ENCODE data around the gene BOD1L1.

The BOD1L1 gene

GRCh38 chr4:13627606-13628311, at the start of gene BOD1L1:
Gene BOD1L1, minus strand, starts transcription at chr4:13627725. Its CDS starts 138 bp downstream, at chr4:13627587.
- FAIRE-seq: peak; percentile 47

GRCh38 chr4:13674971-13675370, 47.4 kb upstream of the BOD1L1 start:
- FAIRE-seq: no peak

GRCh38 chr4:13673167-13673566, 45.6 kb upstream of the BOD1L1 start:
- no peak for FAIRE-seq

- no peak for FAIRE-seq
Measured at GRCh38 chr4:13670456-13671160, 43.1 kb upstream of the BOD1L1 start.

GRCh38 chr4:13665701-13666660, 38.5 kb upstream of the BOD1L1 start:
- FAIRE-seq: no peak

GRCh38 chr4:13659341-13660070, 32.0 kb upstream of the BOD1L1 start:
- no peak for FAIRE-seq

GRCh38 chr4:13656569-13657405, 29.3 kb upstream of the BOD1L1 start:
- peak; percentile 87 for FAIRE-seq

- no peak for FAIRE-seq
Measured at GRCh38 chr4:13654162-13654797, 26.8 kb upstream of the BOD1L1 start.

GRCh38 chr4:13653766-13654161, 26.2 kb upstream of the BOD1L1 start:
- no peak for FAIRE-seq

- no peak for FAIRE-seq
Measured at GRCh38 chr4:13647031-13647430, 19.5 kb upstream of the BOD1L1 start.

GRCh38 chr4:13645075-13645474, 17.6 kb upstream of the BOD1L1 start:
- FAIRE-seq: no peak

- no peak for FAIRE-seq
Measured at GRCh38 chr4:13642170-13642950, 14.8 kb upstream of the BOD1L1 start.

GRCh38 chr4:13641084-13641483, 13.6 kb upstream of the BOD1L1 start:
- FAIRE-seq: no peak

- FAIRE-seq: no peak
Measured at GRCh38 chr4:13640149-13640940, 12.8 kb upstream of the BOD1L1 start.

- FAIRE-seq: no peak
Measured at GRCh38 chr4:13635286-13635799, 7.8 kb upstream of the BOD1L1 start.

GRCh38 chr4:13633671-13634070, 6.1 kb upstream of the BOD1L1 start:
- FAIRE-seq: no peak

GRCh38 chr4:13627178-13627605, 333 bp downstream of the BOD1L1 start:
- no peak for FAIRE-seq

- FAIRE-seq: no peak
Measured at GRCh38 chr4:13626492-13627177, 890 bp downstream of the BOD1L1 start.

Data from A204.1 (cell line).